HepG2 (cell line): ENCODE data around the gene SLC13A5. TPM values are rescaled to one million over a fixed set of nuclear protein-coding genes. Genes with fewer than 3 reads are reported as not detected.

Experiments used
- ATAC-seq: fragments of 200-7000 bp; cut with Tn5 transposase; 3 replicates; pipeline ENCODE4 v1.9.1; 2020; ENCODE audit warnings: mild to moderate bottlenecking, moderate library complexity
- BruUV-seq: library from RNA; stranded (reverse); fragments of 400-500 nt; replicated peaks from 2 replicates; lab custom pipeline; 2021; lab: Mats Ljungman, UMichigan
- CTCF ChIA-PET: fragments of 300-600 bp; formaldehyde crosslinking; extraction: SDS; loops from one replicate; lab custom pipeline; 2021; ENCODE audit warnings: low total read pairs, inconsistent platforms, low intra/inter-chr PET ratio; lab: Yijun Ruan, JAX
- POLR2A ChIA-PET: fragments of 350-600 bp; sonication (Branson Sonifier 250); formaldehyde crosslinking; loops from one replicate; lab custom pipeline; 2020; ENCODE audit warnings: antibody characterized with exemption, inconsistent platforms; lab: Yijun Ruan, JAX
- DNase-seq: peaks from one replicate; pipeline ENCODE4 v3.0.0-alpha.2; 2015; ENCODE audit warnings: low spot score
- FAIRE-seq: peaks from 3 replicates; lab custom pipeline; 2011; peaks lifted over from hg19 to GRCh38; lab: Jason Lieb, UNC
- H2AFZ ChIP-seq: one replicate; pipeline ENCODE4 v1.6.1; 2011; ENCODE audit warnings: low read length, inconsistent platforms
- H3K27ac ChIP-seq: fragments of 300-600 bp; 3 replicates; pipeline ENCODE4 v1.8.0; 2011; ENCODE audit warnings: mixed run types, mild to moderate bottlenecking, mixed read lengths, low read length, inconsistent platforms; ENCODE audit not compliant: insufficient read depth; ENCODE audit errors: extremely low read length
- H3K27me3 ChIP-seq, 2 experiments: fragments of 200-600 bp in 1 of 2; 2 replicates in 1 of 2; 3 replicates in 1 of 2; pipeline versions ENCODE4 v1.6.0 to v1.8.0; 2011; ENCODE audit warnings: low read length in 2 of 2, mild to moderate bottlenecking in 2 of 2, moderate library complexity in 2 of 2, inconsistent platforms in 1 of 2; ENCODE audit not compliant: insufficient read depth in 2 of 2, control insufficient read depth in 1 of 2
- H3K36me3 ChIP-seq, 2 experiments: fragments of 200-600 bp in 1 of 2; replicated peaks in 1 of 2; 2 replicates in 1 of 2; 3 replicates in 1 of 2; pipeline versions ENCODE4 v1.5.1 to v1.8.0; 2011; ENCODE audit warnings: low read length in 2 of 2, inconsistent platforms in 1 of 2; ENCODE audit not compliant: insufficient read depth in 2 of 2, control insufficient read depth in 1 of 2
- H3K4me1 ChIP-seq: 2 replicates; pipeline ENCODE4 v1.5.1; 2012; ENCODE audit warnings: low read length, inconsistent platforms; ENCODE audit not compliant: insufficient read depth
- H3K4me2 ChIP-seq: 2 replicates; pipeline ENCODE4 v1.6.0; 2011; ENCODE audit warnings: low read depth, low read length, inconsistent platforms
- H3K4me3 ChIP-seq, 3 experiments: fragments of 200-600 bp in 1 of 3; sonication (generic), shearing (Covaris generic) in 1 of 3; replicated peaks in 1 of 3; 2 replicates each; pipeline ENCODE4 v1.5.1; 2011 to 2016; ENCODE audit warnings: low read length in 3 of 3, inconsistent platforms in 2 of 3, low read depth in 2 of 3, mild to moderate bottlenecking in 2 of 3, control low read depth in 1 of 3, mixed read lengths in 1 of 3; ENCODE audit not compliant: insufficient read depth in 1 of 3
- H3K79me2 ChIP-seq: one replicate; pipeline ENCODE4 v1.6.1; 2011; ENCODE audit warnings: low read length, inconsistent platforms; ENCODE audit not compliant: insufficient read depth
- H3K9ac ChIP-seq: 2 replicates; pipeline ENCODE4 v1.6.0; 2011; ENCODE audit warnings: mild to moderate bottlenecking, low read depth, low read length, inconsistent platforms; ENCODE audit not compliant: insufficient read depth
- H3K9me3 ChIP-seq: 2 replicates; pipeline ENCODE4 v1.5.1; 2012; ENCODE audit warnings: mild to moderate bottlenecking, low read length
- H4K20me1 ChIP-seq: 2 replicates; pipeline ENCODE4 v1.6.0; 2011; ENCODE audit warnings: inconsistent platforms, mild to moderate bottlenecking, low read length, moderate library complexity; ENCODE audit not compliant: insufficient read depth
- AGO2 ChIP-seq: fragments of 200-400 bp; formaldehyde crosslinking; optimal IDR thresholded peaks from 2 replicates; pipeline ENCODE3; 2017; ENCODE audit warnings: mild to moderate bottlenecking, low read depth, low read length, moderate library complexity
- FOSL2 ChIP-seq: sonication (generic); formaldehyde crosslinking; IDR thresholded peaks from 2 replicates; pipeline ENCODE4 v1.4.0; 2020; ENCODE audit warnings: missing genetic modification reagents
- POLR2A ChIP-seq, 2 experiments: IDR thresholded peaks; 2 replicates each; pipeline ENCODE4 v1.6.1; 2011; ENCODE audit warnings: low read depth in 2 of 2, low read length in 2 of 2, mild to moderate bottlenecking in 1 of 2, moderate library complexity in 1 of 2; ENCODE audit not compliant: insufficient read depth in 1 of 2
- POLR2AphosphoS5 ChIP-seq: IDR thresholded peaks from 2 replicates; pipeline ENCODE4 v1.6.1; 2012; ENCODE audit warnings: low read depth, low read length
- ZKSCAN5 ChIP-seq: sonication (generic); formaldehyde crosslinking; IDR thresholded peaks from 2 replicates; pipeline ENCODE4 v1.5.1; 2020; ENCODE audit warnings: mild to moderate bottlenecking, missing genetic modification reagents
- ZNF407 ChIP-seq: sonication (generic); formaldehyde crosslinking; IDR thresholded peaks from one replicate; pipeline ENCODE4 v1.5.1; 2020; ENCODE audit warnings: mild to moderate bottlenecking, missing genetic modification reagents; ENCODE audit errors: not compliant biosample characterization
- WGBS: methylation state at CpG from one replicate; pipeline ENCODE4 v1.1.6; 2017; ENCODE audit warnings: low lambda C conversion rate; 5-methylcytosine and 5-hydroxymethylcytosine counted together
- in situ Hi-C: cut with HindIII; loops from 2 replicates; pipeline ENCODE4 v1.10.0; 2017; ENCODE audit warnings: low pct_unique_long_range_greater_than_20kb; ENCODE audit not compliant: extremely low pct_ligation_motif_present
- intact Hi-C: fragments of 100-400 bp; cut with micrococcal nuclease; formaldehyde crosslinking; loops from one replicate; pipeline ENCODE4 v1.10.0; 2022; ENCODE audit not compliant: unreplicated experiment
- polyA plus RNA-seq, 8 experiments: library from polyadenylated mRNA; depleted of rRNA in 3 of 8; stranded (reverse) in 7 of 8; unstranded in 1 of 8; fragments of >200 nt; fragmentation: Illumina TruSeq in 4 of 8; extraction: Trizol in 4 of 8; gene quantifications; 2 replicates each; pipeline versions ENCODE4 v1.2.1 to v1.2.3, GENCODE V29; 2011 to 2016; ENCODE audit warnings: low read depth in 4 of 8, missing spikeins in 1 of 8, mixed read lengths in 1 of 8; ENCODE audit not compliant: insufficient read depth in 1 of 8
- total RNA-seq, 5 experiments: library from RNA; depleted of rRNA; stranded (reverse); fragments of >200 nt; fragmentation: Illumina TruSeq; extraction: Trizol; gene quantifications; 2 replicates each; pipeline ENCODE4 v1.2.3, GENCODE V29; 2016; ENCODE audit warnings: low read depth in 1 of 5
- TF ChIP-seq, protein P1 (sequence below), 2 experiments: sonication (generic) in 1 of 2; formaldehyde crosslinking in 1 of 2; IDR thresholded peaks; 2 replicates each; pipeline versions ENCODE4 v1.4.0 to v1.6.1; 2018 to 2020; ENCODE audit warnings: missing genetic modification reagents in 2 of 2, borderline replicate concordance in 1 of 2, low read depth in 1 of 2, mild to moderate bottlenecking in 1 of 2, missing biosample characterization in 1 of 2
- TF ChIP-seq, protein P2 (sequence below): sonication (generic); formaldehyde crosslinking; IDR thresholded peaks from 2 replicates; pipeline ENCODE4 v1.5.0; 2020; ENCODE audit warnings: mild to moderate bottlenecking, missing genetic modification reagents, borderline replicate concordance

Gene SLC13A5
- total and polyA plus RNA-seq, 2 of the 13 experiments (the other 11 are each of a cell fraction or from before 2014, with no cell fraction given) = 42.8 to 310 TPM

- TF ChIP-seq ZNF407 (CRISPR knock-in tag) = no peak
These were observed 27.1 kb downstream of the SLC13A5 start (continued) for GRCh38 chr17:6686026-6686425.

- Histone ChIP-seq H3K4me3 (no peak overlapping the region), H3K27me3 (no peaks in the 10 kb centered on the region), H3K4me1 (peaks cover 61% of the 10 kb centered on the region), H3K9me3 (no peaks in the 10 kb centered on the region), H4K20me1 (no peaks in the 10 kb centered on the region), H3K27ac (peak overlapping the region; percentile 36), H2AFZ (no peak overlapping the region), H3K4me2 (no peak overlapping the region), H3K79me2 (no peaks in the 10 kb centered on the region), H3K9ac (no peak overlapping the region), H3K36me3 (peaks cover 0 to 14% of the 10 kb centered on the region in 2 experiments; a peak in 4 of 5 replicates)
- CTCF ChIA-PET = no interaction called here
- in situ Hi-C loops = no loop called here
- WGBS = 92% methylated on average over 13 of the region's 14 CpGs
- no peak for ATAC-seq
- POLR2A ChIA-PET = interaction anchor here (5.8 to 7.7 kb wide), 2 partner anchors 15 to 27 kb away, joined by 96 to 265 read pairs; partner anchors contain the start of gene SLC13A5
- FAIRE-seq = no peak
- intact Hi-C loops = no loop called here
- no peak for DNase-seq
- no TSS peak for BruUV-seq
- TF ChIP-seq FOSL2 (CRISPR knock-in tag) (no peak), POLR2AphosphoS5 (peak; percentile 50; the same call in 1 of the 2 replicates), POLR2A (IDR thresholded peaks at IDR 0.05; ENCODE audit: insufficient read depth in 1 of 2, low read depth in 2 of 2, low read length in 2 of 2) (peak in 1 of 2 experiments; percentile 38; a peak in 2 of 4 replicates), ZKSCAN5 (no peak), AGO2 (peak; percentile 65)
- TF ChIP-seq, protein P1, sequence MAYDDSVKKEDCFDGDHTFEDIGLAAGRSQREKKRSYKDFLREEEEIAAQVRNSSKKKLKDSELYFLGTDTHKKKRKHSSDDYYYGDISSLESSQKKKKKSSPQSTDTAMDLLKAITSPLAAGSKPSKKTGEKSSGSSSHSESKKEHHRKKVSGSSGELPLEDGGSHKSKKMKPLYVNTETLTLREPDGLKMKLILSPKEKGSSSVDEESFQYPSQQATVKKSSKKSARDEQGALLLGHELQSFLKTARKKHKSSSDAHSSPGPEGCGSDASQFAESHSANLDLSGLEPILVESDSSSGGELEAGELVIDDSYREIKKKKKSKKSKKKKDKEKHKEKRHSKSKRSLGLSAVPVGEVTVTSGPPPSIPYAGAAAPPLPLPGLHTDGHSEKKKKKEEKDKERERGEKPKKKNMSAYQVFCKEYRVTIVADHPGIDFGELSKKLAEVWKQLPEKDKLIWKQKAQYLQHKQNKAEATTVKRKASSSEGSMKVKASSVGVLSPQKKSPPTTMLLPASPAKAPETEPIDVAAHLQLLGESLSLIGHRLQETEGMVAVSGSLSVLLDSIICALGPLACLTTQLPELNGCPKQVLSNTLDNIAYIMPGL (CRISPR knock-in tag; IDR thresholded peaks at IDR 0.05; ENCODE audit: borderline replicate concordance in 1 of 2, low read depth in 1 of 2) = no peak
- TF ChIP-seq, protein P2, sequence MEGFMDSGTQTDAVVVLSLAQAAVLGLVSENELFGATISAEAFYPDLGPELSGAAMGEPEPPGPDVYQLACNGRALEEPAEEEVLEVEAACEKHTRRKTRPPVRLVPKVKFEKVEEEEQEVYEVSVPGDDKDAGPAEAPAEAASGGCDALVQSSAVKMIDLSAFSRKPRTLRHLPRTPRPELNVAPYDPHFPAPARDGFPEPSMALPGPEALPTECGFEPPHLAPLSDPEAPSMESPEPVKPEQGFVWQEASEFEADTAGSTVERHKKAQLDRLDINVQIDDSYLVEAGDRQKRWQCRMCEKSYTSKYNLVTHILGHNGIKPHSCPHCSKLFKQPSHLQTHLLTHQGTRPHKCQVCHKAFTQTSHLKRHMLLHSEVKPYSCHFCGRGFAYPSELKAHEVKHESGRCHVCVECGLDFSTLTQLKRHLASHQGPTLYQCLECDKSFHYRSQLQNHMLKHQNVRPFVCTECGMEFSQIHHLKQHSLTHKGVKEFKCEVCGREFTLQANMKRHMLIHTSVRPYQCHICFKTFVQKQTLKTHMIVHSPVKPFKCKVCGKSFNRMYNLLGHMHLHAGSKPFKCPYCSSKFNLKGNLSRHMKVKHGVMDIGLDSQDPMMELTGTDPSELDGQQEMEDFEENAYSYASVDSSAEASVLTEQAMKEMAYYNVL (CRISPR knock-in tag) = no peak
These were observed 28.0 kb downstream of the SLC13A5 start for GRCh38 chr17:6684881-6685767.
